Ovary (tissue), 9 donors: ENCODE measurements around the gene WDR93. TPM values are rescaled to one million over a fixed set of nuclear protein-coding genes. Genes with fewer than 3 reads are reported as not detected.
A peak's percentile ranks its signal among the peaks of the same experiment; 100 is the strongest.

Experiments
- DNase-seq, 5 donors: peaks; one replicate each; pipeline ENCODE4 v3.0.0-alpha.2; 2019 to 2020
- H3K27ac ChIP-seq, 2 donors: fragments of 200-600 bp; one replicate each; pipeline versions ENCODE4 v1.5.1 to v1.8.0; 2019 to 2022
- H3K27me3 ChIP-seq: fragments of 200-600 bp; one replicate; pipeline ENCODE4 v1.8.0; 2022
- H3K36me3 ChIP-seq: fragments of 200-600 bp; sonication (generic); one replicate; pipeline ENCODE4 v1.5.1; 2019
- H3K4me1 ChIP-seq: one replicate; pipeline ENCODE4 v1.8.1; 2013; ENCODE audit warnings: mild to moderate bottlenecking, moderate library complexity; ENCODE audit not compliant: insufficient read depth
- H3K4me3 ChIP-seq: fragments of 200-600 bp; sonication (generic); one replicate; pipeline ENCODE4 v1.5.1; 2017
- H3K9me3 ChIP-seq, 2 donors: fragments of 200-600 bp in 1 of 2; sonication (generic) in 1 of 2; one replicate each; pipeline versions ENCODE4 v1.5.1 to v1.8.1; 2013 to 2019; ENCODE audit warnings: mild to moderate bottlenecking in 1 of 2, moderate library complexity in 1 of 2
- EP300 ChIP-seq: sonication (generic); formaldehyde crosslinking; IDR thresholded peaks from one replicate; pipeline ENCODE4 v1.6.1; 2017; ENCODE audit warnings: antibody characterized with exemption
- POLR2A ChIP-seq: fragments of 450-650 bp; IDR thresholded peaks from one replicate; pipeline ENCODE4 v1.6.1; 2017; ENCODE audit warnings: antibody characterized with exemption, mild to moderate bottlenecking, moderate library complexity
- WGBS, 3 donors: extraction: QIAGEN DNeasy Blood & Tissue Kit in 1 of 3; methylation state at CpG; one replicate each; pipeline versions ENCODE4 v1.1.5 to v1.1.7; 2013 to 2017; 5-methylcytosine and 5-hydroxymethylcytosine counted together
- intact Hi-C, 4 donors: fragments of 100-400 bp; cut with DNase I; formaldehyde crosslinking; loops; one replicate each; pipeline versions ENCODE4 v1.11.0 to v1.15.1; 2022 to 2023
- polyA plus RNA-seq, 2 donors: library from polyadenylated mRNA; stranded (reverse); fragments of 200-250 nt in 1 of 2; fragments of 350-450 nt in 1 of 2; fragmentation: Illumina TruSeq in 1 of 2; extraction: RNeasy Lipid Tissue Mini Kit (QIAGEN cat#74804) in 1 of 2; gene quantifications; one replicate each; pipeline ENCODE4 v1.2.3, GENCODE V29; 2013 to 2014
- total RNA-seq, 7 donors: library from RNA; depleted of rRNA in 2 of 7; stranded (reverse); fragments of >200 nt in 2 of 7; fragmentation: NEBNext Ultra II Directional in 3 of 7; extraction: Animal tissue kit (Norgen Biotek cat#: 25700) in 3 of 7; gene quantifications; one replicate each; pipeline versions ENCODE4 v1.1.0 to v1.2.4, GENCODE V29; 2016 to 2023
- TF ChIP-seq, protein P1 (sequence below), 3 donors: fragments of 450-650 bp in 2 of 3; fragments of 200-600 bp in 1 of 3; IDR thresholded peaks; one replicate each; pipeline versions ENCODE4 v1.5.1 to v1.8.0; 2016 to 2022; ENCODE audit warnings: antibody characterized with exemption in 3 of 3, mild to moderate bottlenecking in 1 of 3
- donor health status: DM: no; HTN: no; CAD: no; lungs with moderate emphysema.
- donor health status: DM: no; HTN: no; CAD: no.
- donor health status: Bipolar disorder and iron deficiency.
- donor health status: DM: yes; HTN: yes; CAD: no.
- donor health status: DM: no; HTN: no; CAD: no.
- donor health status: DM: yes; HTN: yes; CAD: no.

The WDR93 gene
- total and polyA plus RNA-seq, 9 donors, result 0.23 to 3.2 (median 0.46) TPM; not detected in 1

DNA sequence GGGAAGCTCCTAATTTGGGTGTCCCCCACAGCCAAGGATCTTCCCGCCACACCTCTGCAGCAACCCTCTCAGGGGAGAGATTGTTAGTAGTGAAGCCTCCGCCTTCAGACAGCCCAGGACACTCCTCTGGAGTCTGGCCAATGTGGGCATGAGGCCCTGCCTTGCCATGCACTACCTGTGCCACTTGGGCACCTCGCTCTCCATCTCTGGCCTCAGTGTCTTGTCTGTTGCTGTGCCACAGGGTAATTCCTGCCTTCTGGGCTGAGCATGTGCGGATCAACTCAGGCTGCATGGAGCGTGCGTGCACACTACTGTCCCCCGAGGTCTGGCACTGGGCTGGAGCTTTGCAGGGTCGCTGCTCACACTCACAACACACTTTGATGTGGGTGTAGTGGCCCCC is 68.4 kb downstream of the WDR93 start:
- Histone ChIP-seq H3K9me3 (no peaks in the 10 kb centered on the region), H3K4me3 (no peak overlapping the region), H3K36me3 (no peaks in the 10 kb centered on the region), H3K27ac (no peak overlapping the region), H3K4me1 (no peaks in the 10 kb centered on the region), H3K27me3 (no peaks in the 10 kb centered on the region)
- DNase-seq, result no peak
- WGBS, 3 donors, result 88 to 91% (median 91%) methylated on average over 8 of the region's 8 CpGs
- intact Hi-C loops, result loop anchor here in 1 of 4 donors (2.0 kb wide), 1 partner anchor 116 kb away; no protein-coding TSS in a partner anchor
- TF ChIP-seq EP300, result no peak
- TF ChIP-seq, protein P1, sequence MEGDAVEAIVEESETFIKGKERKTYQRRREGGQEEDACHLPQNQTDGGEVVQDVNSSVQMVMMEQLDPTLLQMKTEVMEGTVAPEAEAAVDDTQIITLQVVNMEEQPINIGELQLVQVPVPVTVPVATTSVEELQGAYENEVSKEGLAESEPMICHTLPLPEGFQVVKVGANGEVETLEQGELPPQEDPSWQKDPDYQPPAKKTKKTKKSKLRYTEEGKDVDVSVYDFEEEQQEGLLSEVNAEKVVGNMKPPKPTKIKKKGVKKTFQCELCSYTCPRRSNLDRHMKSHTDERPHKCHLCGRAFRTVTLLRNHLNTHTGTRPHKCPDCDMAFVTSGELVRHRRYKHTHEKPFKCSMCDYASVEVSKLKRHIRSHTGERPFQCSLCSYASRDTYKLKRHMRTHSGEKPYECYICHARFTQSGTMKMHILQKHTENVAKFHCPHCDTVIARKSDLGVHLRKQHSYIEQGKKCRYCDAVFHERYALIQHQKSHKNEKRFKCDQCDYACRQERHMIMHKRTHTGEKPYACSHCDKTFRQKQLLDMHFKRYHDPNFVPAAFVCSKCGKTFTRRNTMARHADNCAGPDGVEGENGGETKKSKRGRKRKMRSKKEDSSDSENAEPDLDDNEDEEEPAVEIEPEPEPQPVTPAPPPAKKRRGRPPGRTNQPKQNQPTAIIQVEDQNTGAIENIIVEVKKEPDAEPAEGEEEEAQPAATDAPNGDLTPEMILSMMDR (IDR thresholded peaks at IDR 0.05), result no peak

DNA sequence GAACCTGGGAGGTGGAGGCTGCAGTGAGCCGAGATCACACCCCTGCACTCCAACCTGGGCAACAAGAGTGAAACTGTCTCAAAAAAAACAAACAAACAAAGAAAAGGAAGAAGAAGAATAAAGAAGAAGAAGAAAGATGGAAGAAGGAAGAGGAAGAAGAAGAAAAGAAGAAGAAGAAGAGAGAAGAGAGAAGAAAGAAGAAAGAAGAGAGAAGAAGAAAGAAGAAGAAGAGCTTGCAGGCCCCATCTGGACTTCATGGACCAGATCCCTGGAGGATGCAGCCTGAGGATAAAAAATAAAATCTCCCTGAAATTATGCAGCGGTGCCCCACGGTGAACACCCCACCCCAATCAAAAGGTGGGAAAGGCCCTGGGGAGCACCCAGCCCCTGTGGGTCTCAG is 69.2 kb downstream of the WDR93 start:
- DNase-seq, result no peak
- no peaks in the 10 kb centered on the region for H3K36me3 ChIP-seq
- no peak overlapping the region for H3K27ac ChIP-seq
- 70 to 77% (median 74%) methylated on average over 3 of the region's 3 CpGs for WGBS, 3 donors
- H3K4me1 ChIP-seq, result no peaks in the 10 kb centered on the region
- H3K4me3 ChIP-seq, result no peak overlapping the region
- TF ChIP-seq, protein P1 (IDR thresholded peaks at IDR 0.05), result no peak
- TF ChIP-seq POLR2A (no peak), EP300 (no peak)
- intact Hi-C loops, result loop anchor here in 3 of 4 donors (2.0 to 10.0 kb wide), 4 partner anchors 115 to 315 kb away; no protein-coding TSS in a partner anchor
- no peaks in the 10 kb centered on the region for H3K9me3 ChIP-seq
- no peaks in the 10 kb centered on the region for H3K27me3 ChIP-seq

DNA sequence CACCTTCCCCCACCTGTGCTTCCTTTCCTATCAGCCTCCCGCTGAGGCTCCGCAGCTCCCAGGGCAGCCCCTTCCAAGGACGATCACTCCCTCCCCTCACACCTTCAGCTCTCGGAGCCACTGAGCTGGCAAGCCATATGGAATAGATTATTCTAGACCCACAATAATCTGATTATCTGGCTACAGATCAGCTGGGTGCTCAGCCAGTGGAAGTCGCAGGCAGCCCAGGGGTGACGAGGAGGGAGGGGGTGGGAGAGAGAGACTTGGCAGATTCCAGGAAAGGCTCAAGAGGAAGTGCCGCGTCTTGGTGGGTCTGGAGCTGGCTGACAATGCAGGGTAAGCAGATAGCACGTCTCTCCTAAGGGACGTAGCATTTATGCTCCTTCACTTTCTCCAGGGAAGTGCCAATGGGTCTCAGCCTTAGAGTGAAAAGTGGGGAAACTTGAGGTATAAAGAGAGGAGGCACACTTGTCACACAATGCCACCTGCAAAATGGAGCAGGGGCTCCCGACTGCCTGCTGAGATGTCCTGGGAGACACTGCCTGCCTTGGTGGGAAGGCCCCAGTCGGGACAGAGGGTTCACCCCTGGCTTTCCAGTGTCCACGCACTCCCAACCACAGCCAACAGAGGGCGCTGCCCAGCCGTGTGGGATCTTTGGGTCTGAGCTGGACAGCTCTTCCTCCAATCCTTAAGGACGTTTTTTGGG is 69.8 kb downstream of the WDR93 start:
- no peak overlapping the region for H3K27ac ChIP-seq
- H3K27me3 ChIP-seq, result no peaks in the 10 kb centered on the region
- H3K36me3 ChIP-seq, result no peaks in the 10 kb centered on the region
- H3K4me1 ChIP-seq, result no peaks in the 10 kb centered on the region
- TF ChIP-seq POLR2A, result no peak
- TF ChIP-seq, protein P1 (IDR thresholded peaks at IDR 0.05), result peak; percentile 36 to 65 (median 62)
- peak; percentile 45 to 86 (median 66) for DNase-seq
- H3K9me3 ChIP-seq, result no peaks in the 10 kb centered on the region
- 28 to 33% (median 32%) methylated on average over 16 of the region's 16 CpGs for WGBS, 3 donors
- intact Hi-C loops, result loop anchor here in 2 of 4 donors (5.0 to 10.0 kb wide), 3 partner anchors 114 to 314 kb away; no protein-coding TSS in a partner anchor
- H3K4me3 ChIP-seq, result no peak overlapping the region

DNA sequence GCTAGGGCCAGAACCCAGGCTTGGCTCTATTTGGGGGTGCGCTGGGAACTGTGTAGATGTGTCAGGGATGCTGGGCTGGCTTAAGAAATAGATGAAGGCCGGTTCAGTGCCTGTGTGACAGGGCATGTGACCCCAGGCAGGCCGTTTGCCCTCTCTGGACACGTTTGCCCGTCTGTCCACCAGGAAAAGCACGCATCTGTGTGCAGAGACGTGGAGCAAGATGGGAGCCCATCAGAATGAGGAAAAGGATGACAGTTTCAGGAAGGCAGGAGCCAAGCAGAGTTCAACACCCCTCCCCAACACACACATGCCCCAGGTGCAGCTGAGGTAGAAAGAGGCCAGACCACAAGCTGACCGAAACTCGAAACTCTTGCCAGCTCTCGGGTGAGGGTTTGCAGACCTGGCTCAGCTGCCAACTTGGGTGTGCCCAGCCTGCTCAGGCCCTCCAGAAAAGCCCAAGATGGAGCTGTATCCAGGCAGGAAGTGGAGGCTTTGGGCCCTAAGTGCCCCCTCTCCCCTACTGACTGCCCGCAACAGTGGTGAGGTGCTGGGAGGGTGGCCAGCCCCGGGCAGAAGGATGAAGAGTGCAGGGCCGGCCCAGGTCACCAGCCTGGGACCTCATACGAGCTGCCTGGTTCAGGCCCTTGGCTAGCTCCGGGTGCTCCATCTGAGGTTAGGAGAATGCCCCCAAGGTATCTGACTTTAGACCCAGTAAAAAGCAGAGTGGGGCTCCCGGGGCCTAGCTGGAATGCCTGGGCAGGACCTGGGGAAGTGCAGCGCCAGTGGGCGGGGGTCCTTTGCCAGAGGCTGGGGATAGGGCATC is 70.6 kb downstream of the WDR93 start:
- TF ChIP-seq EP300 (no peak), POLR2A (no peak)
- TF ChIP-seq, protein P1 (IDR thresholded peaks at IDR 0.05), result no peak
- H3K4me1 ChIP-seq, result no peaks in the 10 kb centered on the region
- no peak overlapping the region for H3K27ac ChIP-seq
- no peaks in the 10 kb centered on the region for H3K9me3 ChIP-seq
- WGBS, 3 donors, result 69 to 73% (median 70%) methylated on average over 17 to 18 of the region's 18 CpGs
- no peaks in the 10 kb centered on the region for H3K36me3 ChIP-seq
- no peaks in the 10 kb centered on the region for H3K27me3 ChIP-seq
- no peak overlapping the region for H3K4me3 ChIP-seq
- intact Hi-C loops, result loop anchor here in 2 of 4 donors (5.0 to 10.0 kb wide), 3 partner anchors 114 to 314 kb away; no protein-coding TSS in a partner anchor
- DNase-seq, result no peak
